Glomerular endothelial cell (primary cell): ENCODE data around the gene AP5M1. TPM values are rescaled to one million over a fixed set of nuclear protein-coding genes. Genes with fewer than 3 reads are reported as not detected.

Source experiments
- total RNA-seq: library from RNA; depleted of rRNA; stranded (reverse); fragments of >200 nt; gene quantifications from 2 replicates; pipeline ENCODE4 v1.2.3, GENCODE V29; 2015

The AP5M1 gene
- total RNA-seq, 1 donor from 2014 or later = 27.9 TPM

Other genes with a start within 250 kb of the AP5M1 start
- 70.1 and 74.1 TPM in 2 replicates for gene EXOC5, start 66 bp upstream of the AP5M1 start, total RNA-seq
- gene NAA30, start 121.6 kb downstream of the AP5M1 start, total RNA-seq = 18.0 and 21.9 TPM in 2 replicates
- gene CCDC198, start 224.9 kb downstream of the AP5M1 start, total RNA-seq = 2.0 and 2.3 TPM in 2 replicates